Bronchial epithelial cell (primary cell): Measurements from ENCODE around the gene KCNC4. TPM values are rescaled to one million over a fixed set of nuclear protein-coding genes. Genes with fewer than 3 reads are reported as not detected.

Experiments
- DNase-seq: peaks from one replicate; pipeline ENCODE4 v3.0.0-alpha.2; 2010; ENCODE audit warnings: low read depth
- FAIRE-seq: peaks from 2 replicates; lab custom pipeline; 2011; peaks lifted over from hg19 to GRCh38; lab: Jason Lieb, UNC
- H3K27me3 ChIP-seq: 2 replicates; pipeline ENCODE4 v1.5.1; 2011; ENCODE audit warnings: low read length; ENCODE audit not compliant: control insufficient read depth, insufficient read depth
- H3K36me3 ChIP-seq: 2 replicates; pipeline ENCODE4 v1.5.1; 2011; ENCODE audit warnings: low read length; ENCODE audit not compliant: control insufficient read depth, insufficient read depth
- H3K4me3 ChIP-seq: 2 replicates; pipeline ENCODE4 v1.5.1; 2011; ENCODE audit warnings: mild to moderate bottlenecking, low read depth, low read length, control low read depth
- total RNA-seq: library from RNA; depleted of rRNA; stranded (reverse); fragments of >200 nt; gene quantifications from 2 replicates; pipeline ENCODE4 v1.2.1, GENCODE V29; 2014
- TF ChIP-seq, protein P1 (sequence below): IDR thresholded peaks from 2 replicates; pipeline ENCODE4 v1.5.1; 2011; ENCODE audit warnings: mild to moderate bottlenecking, moderate library complexity, low read length, control low read depth, inconsistent platforms; ENCODE audit not compliant: insufficient read depth, severe bottlenecking

Gene KCNC4
- total RNA-seq, 1 donor from 2014 or later = 0.53 TPM

DNA sequence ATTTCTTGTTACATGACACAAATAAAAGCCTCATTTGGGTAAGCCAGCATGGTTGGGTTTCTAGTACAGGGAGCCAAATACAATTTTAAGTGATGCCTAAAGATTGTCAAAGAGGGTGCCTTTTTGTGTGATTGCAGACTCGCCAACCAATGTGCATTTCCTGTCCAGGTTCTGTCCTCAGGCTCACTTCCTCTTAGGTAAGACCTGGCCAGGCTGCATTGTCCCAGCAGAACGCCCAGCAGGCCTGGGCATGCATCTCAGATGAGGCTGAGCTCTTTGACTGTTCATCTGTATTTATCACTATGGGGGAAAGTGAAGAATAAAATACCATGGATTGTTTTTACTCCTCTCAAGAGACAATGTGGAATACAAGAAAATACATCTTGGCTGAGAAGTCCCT is 49.7 kb downstream of the KCNC4 start:
- Histone ChIP-seq H3K4me3 (no peak overlapping the region), H3K27me3 (no peaks in the 10 kb centered on the region), H3K36me3 (no peaks in the 10 kb centered on the region)
- FAIRE-seq (peak; percentile 72), DNase-seq (peak; percentile 90)
- TF ChIP-seq, protein P1, sequence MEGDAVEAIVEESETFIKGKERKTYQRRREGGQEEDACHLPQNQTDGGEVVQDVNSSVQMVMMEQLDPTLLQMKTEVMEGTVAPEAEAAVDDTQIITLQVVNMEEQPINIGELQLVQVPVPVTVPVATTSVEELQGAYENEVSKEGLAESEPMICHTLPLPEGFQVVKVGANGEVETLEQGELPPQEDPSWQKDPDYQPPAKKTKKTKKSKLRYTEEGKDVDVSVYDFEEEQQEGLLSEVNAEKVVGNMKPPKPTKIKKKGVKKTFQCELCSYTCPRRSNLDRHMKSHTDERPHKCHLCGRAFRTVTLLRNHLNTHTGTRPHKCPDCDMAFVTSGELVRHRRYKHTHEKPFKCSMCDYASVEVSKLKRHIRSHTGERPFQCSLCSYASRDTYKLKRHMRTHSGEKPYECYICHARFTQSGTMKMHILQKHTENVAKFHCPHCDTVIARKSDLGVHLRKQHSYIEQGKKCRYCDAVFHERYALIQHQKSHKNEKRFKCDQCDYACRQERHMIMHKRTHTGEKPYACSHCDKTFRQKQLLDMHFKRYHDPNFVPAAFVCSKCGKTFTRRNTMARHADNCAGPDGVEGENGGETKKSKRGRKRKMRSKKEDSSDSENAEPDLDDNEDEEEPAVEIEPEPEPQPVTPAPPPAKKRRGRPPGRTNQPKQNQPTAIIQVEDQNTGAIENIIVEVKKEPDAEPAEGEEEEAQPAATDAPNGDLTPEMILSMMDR = no peak

Other genes starting within 250 kb of the KCNC4 start
- gene AHCYL1, start 225.5 kb upstream of the KCNC4 start, total RNA-seq = 31.6 and 75.1 TPM in 2 replicates
- 39.4 and 44.5 TPM in 2 replicates for gene STRIP1, start 175.7 kb upstream of the KCNC4 start, total RNA-seq
- gene ALX3, start 139.6 kb upstream of the KCNC4 start, total RNA-seq = not detected in 2 replicates
- gene UBL4B, start 97.9 kb upstream of the KCNC4 start, total RNA-seq = not detected in 2 replicates
- gene SLC6A17, start 59.8 kb upstream of the KCNC4 start, total RNA-seq = 0.53 TPM in 1 of 2 replicates, not detected in the other
- gene RBM15, start 129.1 kb downstream of the KCNC4 start, total RNA-seq = 33.4 and 37.1 TPM in 2 replicates
- 34.2 and 101 TPM in 2 replicates for gene SLC16A4, start 180.7 kb downstream of the KCNC4 start, total RNA-seq
- 29.5 and 73.7 TPM in 2 replicates for gene LAMTOR5, start 197.4 kb downstream of the KCNC4 start, total RNA-seq
- not detected in 2 replicates for gene PROK1, start 240.8 kb downstream of the KCNC4 start, total RNA-seq